Fibroblast of the aortic adventitia (primary cell): Measurements from ENCODE around the gene NTN5. TPM values are rescaled to one million over a fixed set of nuclear protein-coding genes. Genes with fewer than 3 reads are reported as not detected.

Experiments used
- DNase-seq: peaks from one replicate; pipeline ENCODE4 v3.0.0-alpha.2; 2010; ENCODE audit warnings: low read depth
- H3K4me3 ChIP-seq: 2 replicates; pipeline ENCODE4 v1.5.1; 2011; ENCODE audit warnings: low read depth, mild to moderate bottlenecking, control low read depth, low read length, moderate library complexity
- total RNA-seq: library from RNA; depleted of rRNA; stranded (reverse); fragments of >200 nt; gene quantifications from 2 replicates; pipeline ENCODE4 v1.2.3, GENCODE V29; 2012; ENCODE audit warnings: low replicate concordance
- TF ChIP-seq, protein P1 (sequence below): IDR thresholded peaks from 2 replicates; pipeline ENCODE4 v1.5.1; 2011; ENCODE audit warnings: mild to moderate bottlenecking, low read length, control low read depth, inconsistent platforms; ENCODE audit not compliant: insufficient read depth

Gene NTN5
- total RNA-seq, 1 donor, result 0.09 TPM

DNA sequence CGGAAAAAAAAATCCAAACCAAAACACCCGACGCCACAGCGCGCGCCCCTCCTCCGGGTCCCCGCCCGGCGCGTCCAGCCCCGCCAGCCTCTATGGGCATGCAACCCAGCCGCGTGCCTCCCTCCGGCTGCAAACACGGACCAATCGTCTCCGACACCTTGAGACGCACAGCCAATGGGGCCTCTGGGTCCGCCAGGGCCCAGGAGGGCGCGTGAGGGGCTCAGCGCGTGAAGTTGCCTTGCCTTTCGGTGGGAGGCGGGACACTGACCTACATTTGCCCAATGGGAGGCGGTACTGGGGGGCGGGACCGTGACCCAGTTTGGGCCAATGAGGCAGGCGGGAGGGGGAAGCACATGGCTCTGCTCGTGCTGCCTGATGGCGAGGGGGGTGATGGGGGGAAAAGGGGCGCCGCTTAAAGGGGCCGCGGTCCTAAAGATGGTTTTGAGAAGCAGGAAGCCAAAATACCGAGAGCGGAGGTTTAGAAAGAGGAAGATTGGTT is 35.3 kb downstream of the NTN5 start:
- DNase-seq, result peak; percentile 99
- TF ChIP-seq, protein P1, sequence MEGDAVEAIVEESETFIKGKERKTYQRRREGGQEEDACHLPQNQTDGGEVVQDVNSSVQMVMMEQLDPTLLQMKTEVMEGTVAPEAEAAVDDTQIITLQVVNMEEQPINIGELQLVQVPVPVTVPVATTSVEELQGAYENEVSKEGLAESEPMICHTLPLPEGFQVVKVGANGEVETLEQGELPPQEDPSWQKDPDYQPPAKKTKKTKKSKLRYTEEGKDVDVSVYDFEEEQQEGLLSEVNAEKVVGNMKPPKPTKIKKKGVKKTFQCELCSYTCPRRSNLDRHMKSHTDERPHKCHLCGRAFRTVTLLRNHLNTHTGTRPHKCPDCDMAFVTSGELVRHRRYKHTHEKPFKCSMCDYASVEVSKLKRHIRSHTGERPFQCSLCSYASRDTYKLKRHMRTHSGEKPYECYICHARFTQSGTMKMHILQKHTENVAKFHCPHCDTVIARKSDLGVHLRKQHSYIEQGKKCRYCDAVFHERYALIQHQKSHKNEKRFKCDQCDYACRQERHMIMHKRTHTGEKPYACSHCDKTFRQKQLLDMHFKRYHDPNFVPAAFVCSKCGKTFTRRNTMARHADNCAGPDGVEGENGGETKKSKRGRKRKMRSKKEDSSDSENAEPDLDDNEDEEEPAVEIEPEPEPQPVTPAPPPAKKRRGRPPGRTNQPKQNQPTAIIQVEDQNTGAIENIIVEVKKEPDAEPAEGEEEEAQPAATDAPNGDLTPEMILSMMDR, result no peak
- H3K4me3 ChIP-seq, result peak overlapping the region; percentile 75

DNA sequence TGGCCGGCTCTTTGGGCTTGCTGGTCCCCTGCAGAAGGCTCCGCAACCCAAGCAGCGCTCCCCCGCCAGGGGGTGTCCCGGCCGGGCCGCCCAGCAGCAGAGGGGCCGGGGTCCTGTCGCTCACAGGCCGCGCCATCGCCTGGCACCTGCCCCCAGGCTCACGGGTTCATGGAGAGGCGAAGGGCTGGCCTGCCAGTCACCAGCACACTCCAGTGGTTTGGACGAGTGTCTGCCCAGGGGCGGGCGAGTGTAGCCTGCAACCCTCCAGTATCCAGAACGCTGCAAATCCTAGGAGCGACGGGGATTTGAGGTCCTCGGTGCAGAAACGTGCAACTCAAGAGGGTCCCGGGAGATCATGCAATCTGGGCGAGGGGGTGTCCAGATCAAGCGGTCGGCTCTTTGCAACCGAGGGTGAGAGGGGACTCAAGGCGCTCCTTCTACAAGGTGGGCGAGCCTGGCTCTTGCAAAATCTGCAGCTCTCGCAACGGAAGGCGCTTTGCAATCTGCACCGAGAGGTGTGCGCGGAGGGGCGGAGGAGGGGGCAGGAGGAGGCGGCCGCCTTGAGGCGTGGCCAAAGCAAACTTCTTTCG is 35.9 kb downstream of the NTN5 start, which contains the start of gene DBP:
TSS of gene DBP (minus strand) at position 521 of the 590 bp plus-strand sequence. CDS start at position 136, 385 bp downstream.
- H3K4me3 ChIP-seq, result peak within 1 kb of the TSS; percentile 75
- TF ChIP-seq, protein P1, result peak; percentile 12
- no peak for DNase-seq

- no peak for DNase-seq
- TF ChIP-seq, protein P1, result no peak
- H3K4me3 ChIP-seq, result peak overlapping the region; percentile 73
These were observed 36.6 kb downstream of the NTN5 start for GRCh38 chr19:48635966-48636858.

- H3K4me3 ChIP-seq, result peak overlapping the region; percentile 73
- DNase-seq, result no peak
- TF ChIP-seq, protein P1, result no peak
These were observed 37.4 kb downstream of the NTN5 start for GRCh38 chr19:48635263-48635965.

- peak overlapping the region; percentile 48 for H3K4me3 ChIP-seq
- TF ChIP-seq, protein P1, result no peak
- peak; percentile 95 for DNase-seq
These were observed 38.2 kb downstream of the NTN5 start for GRCh38 chr19:48634424-48635262.

DNA sequence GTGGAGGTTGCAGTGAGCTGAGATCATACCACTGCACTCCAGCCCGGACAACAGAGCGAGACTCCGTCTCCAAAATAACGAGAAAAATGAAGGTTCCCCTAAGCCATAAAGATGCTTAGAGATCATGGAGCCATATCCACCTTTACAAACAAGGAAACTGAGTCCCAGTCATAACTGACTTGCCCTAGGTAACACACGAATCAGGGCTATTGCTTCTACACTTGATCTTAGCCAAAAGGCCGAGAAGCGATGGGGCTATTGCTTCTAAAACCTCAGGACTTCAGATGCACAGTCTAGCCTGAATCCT is 38.8 kb downstream of the NTN5 start:
- TF ChIP-seq, protein P1, result no peak
- peak overlapping the region; percentile 47 for H3K4me3 ChIP-seq
- DNase-seq, result no peak
